Effector memory CD4-positive, alpha-beta T cell (primary cell): ENCODE measurements around the gene CCDC85A.

ENCODE experiments used
- DNase-seq, 3 donors: peaks; one replicate each; pipeline ENCODE4 v3.0.0-alpha.2; 2020
- H3K27ac ChIP-seq: 2 replicates; pipeline ENCODE4 v1.7.0; 2013; ENCODE audit warnings: mild to moderate bottlenecking, low read length, moderate library complexity; ENCODE audit not compliant: insufficient read depth, poor library complexity, severe bottlenecking
- H3K27me3 ChIP-seq: replicated peaks from 2 replicates; pipeline ENCODE4 v1.7.0; 2013; ENCODE audit warnings: mild to moderate bottlenecking, low read length; ENCODE audit not compliant: insufficient read depth, control insufficient read depth, poor library complexity, severe bottlenecking
- H3K36me3 ChIP-seq: 2 replicates; pipeline ENCODE4 v1.7.0; 2013; ENCODE audit warnings: mild to moderate bottlenecking, low read length, moderate library complexity; ENCODE audit not compliant: control insufficient read depth, insufficient read depth
- H3K4me1 ChIP-seq: 2 replicates; pipeline ENCODE4 v1.7.0; 2013; ENCODE audit warnings: low read length, mild to moderate bottlenecking; ENCODE audit not compliant: control insufficient read depth, insufficient read depth, poor library complexity, severe bottlenecking
- H3K4me3 ChIP-seq: 2 replicates; pipeline ENCODE4 v1.7.0; 2013; ENCODE audit warnings: low read length, low read depth, mild to moderate bottlenecking; ENCODE audit not compliant: insufficient read depth, poor library complexity, severe bottlenecking
- H3K9me3 ChIP-seq: 2 replicates; pipeline ENCODE4 v1.7.0; 2013; ENCODE audit warnings: mild to moderate bottlenecking, low read length, moderate library complexity; ENCODE audit not compliant: control insufficient read depth

Gene CCDC85A

GRCh38 chr2:56287508-56287907, 103.7 kb downstream of the CCDC85A start:
- Histone ChIP-seq H3K4me3 (no peak overlapping the region), H3K4me1 (no peaks in the 10 kb centered on the region), H3K27ac (no peak overlapping the region), H3K27me3 (no peaks in the 10 kb centered on the region), H3K9me3 (no peaks in the 10 kb centered on the region), H3K36me3 (no peaks in the 10 kb centered on the region)
- DNase-seq: no peak

- H3K9me3 ChIP-seq: no peaks in the 10 kb centered on the region
- H3K36me3 ChIP-seq: no peaks in the 10 kb centered on the region
- H3K27ac ChIP-seq: no peak overlapping the region
- no peak overlapping the region for H3K4me3 ChIP-seq
- DNase-seq: no peak
- no peaks in the 10 kb centered on the region for H3K4me1 ChIP-seq
- no peaks in the 10 kb centered on the region for H3K27me3 ChIP-seq
Measured at GRCh38 chr2:56287974-56288373, 104.2 kb downstream of the CCDC85A start.

GRCh38 chr2:56288838-56289580, 105.2 kb downstream of the CCDC85A start:
- Histone ChIP-seq H3K4me3 (no peak overlapping the region), H3K36me3 (no peaks in the 10 kb centered on the region), H3K9me3 (no peaks in the 10 kb centered on the region), H3K27me3 (no peaks in the 10 kb centered on the region), H3K4me1 (no peaks in the 10 kb centered on the region), H3K27ac (no peak overlapping the region)
- no peak for DNase-seq

- H3K9me3 ChIP-seq: no peaks in the 10 kb centered on the region
- no peak for DNase-seq
- H3K4me1 ChIP-seq: no peaks in the 10 kb centered on the region
- H3K27ac ChIP-seq: no peak overlapping the region
- H3K4me3 ChIP-seq: no peak overlapping the region
- H3K27me3 ChIP-seq: no peaks in the 10 kb centered on the region
- no peaks in the 10 kb centered on the region for H3K36me3 ChIP-seq
Measured at GRCh38 chr2:56291711-56292110, 107.9 kb downstream of the CCDC85A start.

- Histone ChIP-seq H3K27ac (no peak overlapping the region), H3K9me3 (no peaks in the 10 kb centered on the region), H3K4me3 (no peak overlapping the region), H3K27me3 (no peaks in the 10 kb centered on the region), H3K36me3 (no peaks in the 10 kb centered on the region), H3K4me1 (no peaks in the 10 kb centered on the region)
- DNase-seq: no peak
Measured at GRCh38 chr2:56292951-56293350, 109.2 kb downstream of the CCDC85A start.

- no peak for DNase-seq
- H3K9me3 ChIP-seq: no peaks in the 10 kb centered on the region
- H3K36me3 ChIP-seq: no peaks in the 10 kb centered on the region
- no peaks in the 10 kb centered on the region for H3K27me3 ChIP-seq
- no peak overlapping the region for H3K4me3 ChIP-seq
- no peak overlapping the region for H3K27ac ChIP-seq
- H3K4me1 ChIP-seq: no peaks in the 10 kb centered on the region
Measured at GRCh38 chr2:56295666-56296065, 111.9 kb downstream of the CCDC85A start.

- no peaks in the 10 kb centered on the region for H3K4me1 ChIP-seq
- no peaks in the 10 kb centered on the region for H3K9me3 ChIP-seq
- no peaks in the 10 kb centered on the region for H3K27me3 ChIP-seq
- H3K36me3 ChIP-seq: no peaks in the 10 kb centered on the region
- DNase-seq: no peak
- H3K4me3 ChIP-seq: no peak overlapping the region
- no peak overlapping the region for H3K27ac ChIP-seq
Measured at GRCh38 chr2:56297671-56298070, 113.9 kb downstream of the CCDC85A start.

GRCh38 chr2:56299171-56299691, 115.4 kb downstream of the CCDC85A start:
- Histone ChIP-seq H3K4me3 (no peak overlapping the region), H3K9me3 (no peaks in the 10 kb centered on the region), H3K27ac (no peak overlapping the region), H3K4me1 (no peaks in the 10 kb centered on the region), H3K36me3 (no peaks in the 10 kb centered on the region), H3K27me3 (no peaks in the 10 kb centered on the region)
- no peak for DNase-seq

GRCh38 chr2:56309626-56310170, 125.9 kb downstream of the CCDC85A start:
- H3K27me3 ChIP-seq: no peaks in the 10 kb centered on the region
- H3K9me3 ChIP-seq: no peaks in the 10 kb centered on the region
- H3K36me3 ChIP-seq: no peaks in the 10 kb centered on the region
- H3K27ac ChIP-seq: no peak overlapping the region
- no peaks in the 10 kb centered on the region for H3K4me1 ChIP-seq
- no peak overlapping the region for H3K4me3 ChIP-seq
- no peak for DNase-seq

GRCh38 chr2:56313500-56313921, 129.7 kb downstream of the CCDC85A start:
- H3K4me3 ChIP-seq: no peak overlapping the region
- H3K4me1 ChIP-seq: no peaks in the 10 kb centered on the region
- H3K27ac ChIP-seq: no peak overlapping the region
- H3K36me3 ChIP-seq: no peaks in the 10 kb centered on the region
- no peak for DNase-seq
- peaks cover 3% of the 10 kb centered on the region for H3K9me3 ChIP-seq
- no peaks in the 10 kb centered on the region for H3K27me3 ChIP-seq
